ENCODE data around the gene KIAA1755.

- TF ChIP-seq, protein P1, sequence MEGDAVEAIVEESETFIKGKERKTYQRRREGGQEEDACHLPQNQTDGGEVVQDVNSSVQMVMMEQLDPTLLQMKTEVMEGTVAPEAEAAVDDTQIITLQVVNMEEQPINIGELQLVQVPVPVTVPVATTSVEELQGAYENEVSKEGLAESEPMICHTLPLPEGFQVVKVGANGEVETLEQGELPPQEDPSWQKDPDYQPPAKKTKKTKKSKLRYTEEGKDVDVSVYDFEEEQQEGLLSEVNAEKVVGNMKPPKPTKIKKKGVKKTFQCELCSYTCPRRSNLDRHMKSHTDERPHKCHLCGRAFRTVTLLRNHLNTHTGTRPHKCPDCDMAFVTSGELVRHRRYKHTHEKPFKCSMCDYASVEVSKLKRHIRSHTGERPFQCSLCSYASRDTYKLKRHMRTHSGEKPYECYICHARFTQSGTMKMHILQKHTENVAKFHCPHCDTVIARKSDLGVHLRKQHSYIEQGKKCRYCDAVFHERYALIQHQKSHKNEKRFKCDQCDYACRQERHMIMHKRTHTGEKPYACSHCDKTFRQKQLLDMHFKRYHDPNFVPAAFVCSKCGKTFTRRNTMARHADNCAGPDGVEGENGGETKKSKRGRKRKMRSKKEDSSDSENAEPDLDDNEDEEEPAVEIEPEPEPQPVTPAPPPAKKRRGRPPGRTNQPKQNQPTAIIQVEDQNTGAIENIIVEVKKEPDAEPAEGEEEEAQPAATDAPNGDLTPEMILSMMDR (IDR thresholded peaks at IDR 0.05): no peak
- TF ChIP-seq POLR2AphosphoS5 (IDR thresholded peaks at IDR 0.05): peak in 2 of 3 donors; percentile 14 to 17
Measured at GRCh38 chr20:38246357-38247165, 14.0 kb downstream of the KIAA1755 start.

Measured in breast epithelium (tissue), 3 donors.